Measurements from ENCODE around the gene SRPRB. TPM values are rescaled to one million over a fixed set of nuclear protein-coding genes. Genes with fewer than 3 reads are reported as not detected.

The SRPRB gene
- 10 to 100 TPM; 14.8 to 67.9 (median 27.4) TPM for polyA plus RNA-seq

GRCh38 chr3:133805702-133806475, at the start of gene SRPRB:
Gene SRPRB, plus strand, starts transcription at chr3:133805815. Its CDS starts 34 bp downstream, at chr3:133805849.
- no peak within 1 kb of the TSS for H3K27ac ChIP-seq (ENCODE audit: low read depth, low read length)
- 0 to 1% (median 0%) methylated on average over 52 to 53 of the region's 53 CpGs for WGBS, 3 donors

- H3K27ac ChIP-seq (ENCODE audit: low read depth, low read length): no peak overlapping the region
- 84 to 91% (median 90%) methylated on average over 20 of the region's 20 CpGs for WGBS, 3 donors
These were observed 48.6 kb upstream of the SRPRB start for GRCh38 chr3:133756716-133757694.

- WGBS, 3 donors: 72 to 80% (median 77%) methylated on average over 6 of the region's 6 CpGs
These were observed 47.7 kb upstream of the SRPRB start for GRCh38 chr3:133757701-133758567.

GRCh38 chr3:133758568-133758928, 47.1 kb upstream of the SRPRB start:
- 63 to 75% (median 74%) methylated on average over 1 of the region's 1 CpG for WGBS, 3 donors

More at GRCh38 chr3:133757701-133758567, 47.7 kb upstream of the SRPRB start:
- H3K27ac ChIP-seq (ENCODE audit: low read depth, low read length): no peak overlapping the region

GRCh38 chr3:133758964-133759739, 46.5 kb upstream of the SRPRB start:
- H3K27ac ChIP-seq (ENCODE audit: low read depth, low read length): no peak overlapping the region
- WGBS, 3 donors: 88 to 93% (median 90%) methylated on average over 9 of the region's 9 CpGs

More at GRCh38 chr3:133758568-133758928, 47.1 kb upstream of the SRPRB start:
- no peak overlapping the region for H3K27ac ChIP-seq (ENCODE audit: low read depth, low read length)

- 72 to 74% (median 73%) methylated on average over 2 of the region's 2 CpGs for WGBS, 3 donors
- H3K27ac ChIP-seq (ENCODE audit: low read depth, low read length): no peak overlapping the region
These were observed 45.8 kb upstream of the SRPRB start for GRCh38 chr3:133759740-133760305.

GRCh38 chr3:133760916-133761315, 44.7 kb upstream of the SRPRB start:
- H3K27ac ChIP-seq (ENCODE audit: low read depth, low read length): no peak overlapping the region
- WGBS, 3 donors: 89 to 95% (median 94%) methylated on average over 2 of the region's 2 CpGs

GRCh38 chr3:133761605-133762484, 43.8 kb upstream of the SRPRB start:
- WGBS, 3 donors: 75 to 86% (median 81%) methylated on average over 6 of the region's 6 CpGs

GRCh38 chr3:133762539-133762938, 43.1 kb upstream of the SRPRB start:
- H3K27ac ChIP-seq (ENCODE audit: low read depth, low read length): no peak overlapping the region
- WGBS, 3 donors: 64 to 92% (median 85%) methylated on average over 3 of the region's 3 CpGs

More at GRCh38 chr3:133761605-133762484, 43.8 kb upstream of the SRPRB start:
- no peak overlapping the region for H3K27ac ChIP-seq (ENCODE audit: low read depth, low read length)

- WGBS, 3 donors: 61 to 75% (median 71%) methylated on average over 6 of the region's 6 CpGs
These were observed 41.6 kb upstream of the SRPRB start for GRCh38 chr3:133763797-133764683.

GRCh38 chr3:133765256-133765655, 40.4 kb upstream of the SRPRB start:
- H3K27ac ChIP-seq (ENCODE audit: low read depth, low read length): no peak overlapping the region

More at GRCh38 chr3:133763797-133764683, 41.6 kb upstream of the SRPRB start:
- no peak overlapping the region for H3K27ac ChIP-seq (ENCODE audit: low read depth, low read length)

- 93 to 98% (median 93%) methylated on average over 1 of the region's 1 CpG for WGBS, 3 donors
- H3K27ac ChIP-seq (ENCODE audit: low read depth, low read length): no peak overlapping the region
These were observed 38.0 kb upstream of the SRPRB start for GRCh38 chr3:133767607-133768006.

GRCh38 chr3:133769536-133769935, 36.1 kb upstream of the SRPRB start:
- no peak overlapping the region for H3K27ac ChIP-seq (ENCODE audit: low read depth, low read length)
- WGBS, 3 donors: 91 to 95% (median 91%) methylated on average over 3 of the region's 3 CpGs

- no peak overlapping the region for H3K27ac ChIP-seq (ENCODE audit: low read depth, low read length)
- 86 to 91% (median 89%) methylated on average over 3 of the region's 3 CpGs for WGBS, 3 donors
These were observed 31.9 kb upstream of the SRPRB start for GRCh38 chr3:133773732-133774131.

GRCh38 chr3:133775309-133775708, 30.3 kb upstream of the SRPRB start:
- 76 to 93% (median 90%) methylated on average over 9 of the region's 9 CpGs for WGBS, 3 donors
- H3K27ac ChIP-seq (ENCODE audit: low read depth, low read length): no peak overlapping the region
